ENCODE data around the gene TMEM81.

GRCh38 chr1:205057808-205058575, 26.3 kb downstream of the TMEM81 start:
- TF ChIP-seq POLR2A (IDR thresholded peaks at IDR 0.05) (no peak), CTCF (IDR thresholded peaks at IDR 0.05) (no peak)

Measured in heart left ventricle (tissue), 13 donors.